Measurements from ENCODE around the gene SMCP.
A peak's percentile ranks its signal among the peaks of the same experiment; 100 is the strongest.

Gene SMCP

GRCh38 chr1:152888126-152888525 is 10.0 kb downstream of the SMCP start:
- no peak for DNase-seq

GRCh38 chr1:152899027-152899426 is 20.9 kb downstream of the SMCP start:
- DNase-seq, result no peak

GRCh38 chr1:152899883-152900282 is 21.8 kb downstream of the SMCP start:
- DNase-seq, result no peak

GRCh38 chr1:152901631-152902030 is 23.5 kb downstream of the SMCP start:
- no peak for DNase-seq

- no peak for DNase-seq
Observed at GRCh38 chr1:152902636-152903035, 24.5 kb downstream of the SMCP start.

- DNase-seq, result no peak
Observed at GRCh38 chr1:152904688-152905440, 26.7 kb downstream of the SMCP start.

- DNase-seq, result no peak
Observed at GRCh38 chr1:152906023-152906565, 28.0 kb downstream of the SMCP start.

GRCh38 chr1:152907686-152908601 is 29.8 kb downstream of the SMCP start, which contains the start of gene IVL:
IVL (plus strand) TSS chr1:152908546; CDS start chr1:152909798, 1,252 bp downstream.
- no peak for DNase-seq

GRCh38 chr1:152909206-152909605 is 31.1 kb downstream of the SMCP start:
- no peak for DNase-seq

- no peak for DNase-seq
Observed at GRCh38 chr1:152912471-152912870, 34.3 kb downstream of the SMCP start.

GRCh38 chr1:152912900-152913299 is 34.8 kb downstream of the SMCP start:
- DNase-seq, result no peak

- peak; percentile 16 to 19 for DNase-seq
Observed at GRCh38 chr1:152917794-152918193, 39.7 kb downstream of the SMCP start.

GRCh38 chr1:152919071-152919470 is 40.9 kb downstream of the SMCP start:
- DNase-seq, result no peak

- DNase-seq, result no peak
Observed at GRCh38 chr1:152924191-152924590, 46.1 kb downstream of the SMCP start.

GRCh38 chr1:152926091-152926490 is 48.0 kb downstream of the SMCP start:
- DNase-seq, result peak in 1 of 2 experiments; percentile 6

- no peak for DNase-seq
Observed at GRCh38 chr1:152928671-152929070, 50.5 kb downstream of the SMCP start.

- DNase-seq, result no peak
Observed at GRCh38 chr1:152932170-152932811, 54.2 kb downstream of the SMCP start.

- DNase-seq, result no peak
Observed at GRCh38 chr1:152933196-152933595, 55.1 kb downstream of the SMCP start.
